GM15510 (cell line): Measurements from ENCODE around the gene KDM8.

Experiments
- POLR2A ChIP-seq: IDR thresholded peaks from 3 replicates; pipeline ENCODE4 v1.6.1; 2011; ENCODE audit warnings: borderline replicate concordance; ENCODE audit not compliant: insufficient read length; ENCODE audit errors: extremely low read depth

KDM8 gene

DNA sequence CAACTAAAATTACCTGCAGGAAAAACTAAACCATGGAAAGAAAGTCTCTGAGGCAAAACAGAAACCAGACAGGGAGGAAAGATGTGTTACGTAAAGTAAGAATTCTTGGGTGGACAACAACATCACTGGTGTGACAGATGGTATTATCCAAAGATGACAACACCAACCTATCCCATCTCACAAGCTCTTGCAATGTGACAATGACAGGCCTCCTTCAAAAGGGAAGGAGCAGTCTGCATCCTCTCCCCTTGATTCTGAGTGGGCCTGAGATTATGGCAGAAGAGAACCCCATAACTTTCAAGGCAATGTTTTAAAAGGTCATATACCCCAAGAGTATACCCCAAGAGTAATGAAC is 17.6 kb upstream of the KDM8 start:
- TF ChIP-seq POLR2A = no peak

DNA sequence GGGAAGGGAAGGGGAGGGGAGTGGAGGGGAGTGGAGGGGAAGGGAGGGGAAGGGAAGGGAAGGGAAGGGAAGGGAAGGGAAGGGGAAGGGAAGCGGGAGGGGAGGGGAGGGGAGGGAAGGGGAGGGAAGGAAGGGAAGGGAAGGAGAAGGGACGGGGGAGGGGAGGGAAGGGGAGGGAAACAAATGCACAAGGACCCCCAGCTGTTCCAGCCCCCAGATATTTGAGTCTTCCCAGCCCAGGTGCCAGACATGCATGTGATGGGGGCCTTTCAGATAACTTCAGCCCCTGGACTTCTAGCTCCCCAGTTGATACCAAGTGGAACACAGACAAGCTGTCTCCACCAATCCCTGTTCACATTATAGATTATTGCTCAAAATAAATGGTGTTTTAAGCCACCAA is 14.7 kb upstream of the KDM8 start:
- no peak for TF ChIP-seq POLR2A

DNA sequence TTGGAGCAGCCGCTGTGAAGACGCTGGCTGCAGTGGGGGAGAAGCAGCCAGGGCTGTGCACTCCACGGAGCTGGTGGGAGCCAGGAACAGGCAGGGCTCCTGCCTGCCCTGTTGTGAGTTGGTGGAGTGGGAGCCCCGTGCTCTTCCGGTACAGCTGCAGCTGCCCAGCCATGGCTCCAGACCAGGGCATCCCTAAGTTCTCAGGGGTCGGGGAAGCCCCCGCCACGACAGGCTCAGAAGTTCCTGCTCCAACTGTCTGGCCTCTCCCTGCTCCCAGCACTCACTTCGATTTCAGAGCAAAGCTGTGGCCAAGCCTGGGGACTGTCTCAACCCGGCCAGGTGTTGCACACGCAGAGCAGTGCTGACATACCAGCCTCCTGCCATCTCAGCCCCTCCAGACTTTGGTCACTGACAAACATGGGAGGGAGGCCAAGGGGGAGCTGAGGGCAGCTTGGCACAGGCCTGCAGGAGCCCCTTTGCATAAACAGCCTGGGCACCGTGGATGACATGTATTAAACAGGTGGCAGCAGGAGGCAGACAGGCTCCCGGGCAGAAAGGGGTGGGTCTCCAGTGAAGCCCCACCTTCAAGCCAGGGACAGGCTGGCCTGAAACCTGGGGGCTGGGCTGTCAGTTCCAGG is 13.9 kb upstream of the KDM8 start:
- no peak for TF ChIP-seq POLR2A

DNA sequence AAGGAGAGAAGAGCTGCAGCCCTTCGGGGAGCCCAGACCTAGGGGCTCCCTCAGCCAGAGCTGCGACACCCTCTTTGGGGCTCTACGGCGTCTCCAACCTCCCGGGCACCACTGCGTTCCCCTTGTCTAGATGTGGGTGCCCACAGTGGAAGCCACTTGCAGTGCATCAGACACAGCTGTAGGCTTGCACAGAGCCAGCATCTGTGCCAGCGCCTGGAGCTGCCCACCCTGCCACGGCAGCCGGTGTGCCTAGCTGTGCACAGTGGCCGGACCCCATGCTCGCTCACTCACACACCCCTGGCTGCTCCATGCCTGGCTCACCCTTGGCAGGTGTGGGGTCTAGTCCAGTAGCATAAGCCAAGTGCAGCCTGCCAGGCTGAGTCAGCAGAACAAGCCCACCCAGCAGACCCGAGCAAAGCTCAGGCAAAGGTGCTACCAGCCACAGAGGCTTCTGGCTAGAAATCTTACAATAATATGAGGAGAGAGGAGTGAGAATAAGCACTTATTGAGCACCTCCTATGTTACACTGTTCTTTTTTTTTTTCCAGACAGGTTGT is 12.9 kb upstream of the KDM8 start:
- TF ChIP-seq POLR2A = no peak

DNA sequence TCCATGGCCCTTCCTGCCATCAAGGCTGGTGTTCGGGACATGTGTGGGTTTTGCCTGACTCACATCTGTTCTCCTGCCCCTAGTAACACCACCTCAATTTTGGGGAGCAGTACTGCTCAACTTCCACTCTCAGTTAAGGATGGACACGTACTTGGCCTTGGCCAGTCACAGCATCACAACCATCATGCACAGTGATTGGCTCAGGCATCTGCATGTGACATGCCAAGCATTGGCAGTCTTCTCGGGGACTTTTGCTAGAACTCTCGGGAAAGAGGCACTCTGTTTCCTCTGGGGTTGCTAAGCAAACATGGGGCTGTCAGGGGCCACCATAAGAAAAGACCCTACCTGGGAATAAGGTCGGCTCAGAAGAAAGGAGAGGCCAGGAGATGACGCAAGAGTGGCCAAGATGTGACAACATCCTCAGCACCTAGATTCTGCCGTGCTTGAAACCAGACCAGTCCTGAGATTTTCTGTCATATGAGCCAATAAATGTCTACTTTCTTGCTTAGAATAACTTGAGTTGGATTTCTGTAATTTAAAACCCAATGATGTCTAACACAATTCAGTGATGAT is 11.9 kb upstream of the KDM8 start:
- TF ChIP-seq POLR2A = no peak

DNA sequence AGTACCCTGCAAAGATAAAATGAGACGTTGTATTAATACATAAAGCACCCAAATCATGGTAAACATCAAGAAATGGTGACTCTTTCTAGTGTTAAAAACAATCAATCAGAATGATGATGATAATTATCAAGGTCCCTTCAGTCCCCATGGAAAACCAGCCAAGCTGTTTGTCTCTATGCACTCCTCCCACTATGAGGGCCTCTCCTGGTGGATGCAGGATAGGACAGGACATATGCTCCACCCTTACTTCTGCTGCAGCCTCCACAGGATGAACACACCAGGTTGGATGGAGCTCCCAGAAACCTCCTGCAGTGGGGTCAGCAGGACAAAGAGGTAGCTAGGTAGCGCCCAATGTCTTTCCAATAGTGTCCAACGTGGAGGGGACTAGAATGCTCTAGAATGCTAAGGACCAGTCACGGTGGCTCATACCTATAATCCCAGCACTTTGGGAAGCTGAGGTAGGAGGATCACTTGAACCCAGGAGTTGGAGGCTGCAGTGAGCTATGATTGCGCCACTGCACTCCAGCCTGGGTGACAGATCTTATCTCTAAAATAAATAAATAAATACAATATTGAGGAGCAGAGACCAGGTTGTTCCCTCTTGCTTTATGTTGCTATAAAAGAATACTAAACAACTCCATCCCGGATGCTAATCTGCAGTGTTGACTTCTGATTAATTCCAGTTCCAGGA is 9.9 kb upstream of the KDM8 start:
- no peak for TF ChIP-seq POLR2A

DNA sequence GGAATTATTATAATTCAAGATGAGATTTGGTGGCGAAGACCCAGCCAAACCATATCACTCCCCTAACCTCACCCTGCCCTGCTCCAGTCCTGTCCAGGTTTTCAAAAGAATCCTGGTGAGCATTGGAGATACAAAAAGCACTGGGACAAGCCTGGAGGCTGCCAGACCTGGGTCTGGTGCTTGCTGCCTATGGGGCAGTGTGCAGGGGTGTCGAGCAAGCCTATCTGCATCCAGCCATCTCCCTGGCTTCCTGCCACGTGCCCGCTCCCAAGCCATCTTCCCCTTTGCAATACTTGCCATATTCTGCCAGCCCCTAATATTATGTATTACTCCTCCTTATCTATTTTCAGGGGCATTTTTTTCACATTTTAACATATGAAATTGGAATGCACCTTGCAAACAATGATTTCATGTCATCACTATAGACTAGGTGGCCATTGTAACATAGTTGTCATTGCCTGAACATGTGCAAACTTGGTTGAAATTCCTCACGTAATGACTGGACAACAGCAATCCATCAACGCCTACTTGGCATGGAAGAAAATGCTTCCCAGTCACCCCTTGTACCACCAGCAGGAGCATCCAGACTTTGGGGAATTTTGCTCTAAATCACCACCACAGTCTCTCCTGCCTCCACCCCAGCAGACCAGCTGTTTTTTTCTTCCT is 8.1 kb upstream of the KDM8 start:
- TF ChIP-seq POLR2A = no peak

DNA sequence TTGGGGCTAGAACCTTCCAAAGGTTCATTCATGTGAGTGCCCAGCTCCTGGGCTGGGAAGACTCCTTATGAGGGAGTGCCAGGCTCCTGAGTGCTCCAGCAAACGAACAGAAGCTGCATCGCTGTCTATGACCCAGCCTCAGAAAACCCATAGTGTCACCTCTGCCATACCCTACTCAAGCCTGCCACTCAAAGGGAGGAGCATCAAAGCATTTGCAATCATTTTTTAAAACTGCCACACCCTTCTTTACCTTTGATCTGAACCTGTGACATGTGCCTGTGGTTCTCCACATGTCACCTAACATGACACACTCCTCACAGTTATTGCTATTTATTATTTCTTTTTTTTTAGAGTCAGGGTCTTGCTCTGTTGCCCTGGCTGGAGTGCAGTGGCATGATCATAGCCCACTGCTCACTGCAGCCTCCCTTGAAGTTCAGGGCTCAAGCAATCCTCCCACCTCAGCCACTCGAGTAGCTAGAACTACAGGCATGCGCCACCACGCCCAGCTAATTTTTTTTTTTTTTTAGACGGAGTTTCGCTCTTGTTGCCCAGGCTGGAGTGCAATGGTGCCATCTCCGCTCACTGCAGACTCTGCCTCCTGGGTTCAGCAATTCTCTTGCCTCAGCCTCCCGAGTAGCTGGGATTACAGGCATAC is 7.3 kb upstream of the KDM8 start:
- TF ChIP-seq POLR2A = no peak

DNA sequence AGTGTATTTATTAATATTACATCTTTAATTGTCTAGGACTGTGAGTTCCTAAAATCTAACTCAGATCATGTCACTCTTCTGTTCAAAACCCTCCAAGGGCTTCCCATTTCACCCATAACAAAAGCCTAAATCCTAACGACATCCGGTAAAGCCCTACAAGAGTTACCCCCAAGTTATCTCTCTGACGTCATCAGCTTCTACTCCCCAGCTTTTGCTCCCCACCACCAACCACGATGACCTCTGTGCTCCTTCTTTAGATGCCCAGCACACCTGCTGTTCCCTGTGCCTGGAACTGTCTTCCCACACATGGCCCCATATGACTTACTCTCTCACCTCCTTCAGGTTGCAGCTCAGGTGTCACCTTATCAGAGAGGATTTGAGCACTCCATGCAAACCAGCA is 6.3 kb upstream of the KDM8 start:
- TF ChIP-seq POLR2A = no peak

DNA sequence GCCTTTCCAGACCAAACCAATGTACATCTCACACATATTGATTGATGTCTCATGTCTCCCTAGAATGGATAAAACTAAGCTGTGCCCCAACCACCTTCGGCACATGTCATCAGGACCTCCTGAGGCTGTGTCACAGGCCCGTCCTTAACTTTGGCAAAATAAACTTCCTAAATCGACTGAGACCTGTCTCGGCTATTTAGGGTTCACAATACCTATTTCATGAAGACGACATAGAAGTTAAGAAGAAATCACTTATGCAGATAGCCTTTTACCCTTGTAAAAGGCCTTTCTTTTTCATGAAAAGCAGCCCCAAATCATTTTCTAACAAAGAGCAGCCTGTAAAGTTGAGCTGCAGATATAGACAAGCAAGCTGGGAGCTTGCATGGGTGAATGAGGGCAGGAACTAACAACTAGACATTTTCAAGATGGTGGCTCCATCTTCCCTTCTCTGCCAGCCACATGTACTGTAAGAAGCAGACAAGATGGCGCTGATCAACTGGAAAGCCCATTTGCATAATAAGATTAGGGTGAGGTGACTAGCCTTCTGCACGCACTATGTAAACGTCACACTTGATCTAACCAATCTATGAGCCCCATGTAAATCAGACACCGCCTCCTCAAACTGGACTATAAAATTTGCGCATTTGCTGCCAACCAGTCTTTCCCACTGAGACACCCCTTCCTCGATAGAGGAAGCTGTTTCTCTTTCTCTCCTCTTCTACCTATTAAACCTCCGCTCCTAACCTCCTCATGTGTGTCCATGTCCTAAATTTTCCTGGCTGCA is 4.7 kb upstream of the KDM8 start:
- no peak for TF ChIP-seq POLR2A

DNA sequence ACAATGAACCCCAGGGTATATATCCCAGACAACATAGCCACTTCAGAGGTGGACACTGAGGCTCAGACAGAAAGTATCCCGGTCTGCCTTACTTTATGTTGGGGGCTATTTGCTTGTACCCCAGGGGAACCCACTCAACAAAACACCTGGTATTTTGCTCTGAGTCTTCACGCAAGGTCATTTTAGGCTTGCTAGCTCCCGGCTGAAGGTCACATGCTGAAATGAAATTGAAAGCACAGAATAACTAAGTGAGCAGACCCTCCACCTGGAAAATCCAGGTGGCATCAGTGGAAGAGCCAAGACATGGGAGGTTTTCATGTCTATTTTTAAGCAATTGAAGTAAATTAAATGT is 4.1 kb upstream of the KDM8 start:
- TF ChIP-seq POLR2A = no peak

DNA sequence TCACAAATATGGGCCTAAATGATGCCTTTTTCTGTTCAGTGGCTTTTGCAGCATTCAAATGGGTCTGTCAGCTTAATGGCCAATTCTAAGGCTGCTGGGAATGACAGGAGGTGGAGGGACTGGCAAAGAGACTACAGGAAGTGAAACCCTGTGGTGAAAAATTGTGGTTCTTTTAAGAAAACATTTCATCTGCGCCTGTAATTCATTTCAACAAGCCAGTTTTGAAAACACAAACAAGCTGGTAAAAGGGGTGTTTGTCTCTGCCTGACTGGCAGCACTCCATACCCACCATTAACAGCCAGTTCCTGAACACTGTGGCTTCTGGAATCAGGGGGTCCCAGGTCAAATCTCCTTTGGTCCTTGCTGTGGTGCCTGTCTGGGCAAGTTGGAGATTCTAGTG is 3.6 kb upstream of the KDM8 start:
- TF ChIP-seq POLR2A = no peak

DNA sequence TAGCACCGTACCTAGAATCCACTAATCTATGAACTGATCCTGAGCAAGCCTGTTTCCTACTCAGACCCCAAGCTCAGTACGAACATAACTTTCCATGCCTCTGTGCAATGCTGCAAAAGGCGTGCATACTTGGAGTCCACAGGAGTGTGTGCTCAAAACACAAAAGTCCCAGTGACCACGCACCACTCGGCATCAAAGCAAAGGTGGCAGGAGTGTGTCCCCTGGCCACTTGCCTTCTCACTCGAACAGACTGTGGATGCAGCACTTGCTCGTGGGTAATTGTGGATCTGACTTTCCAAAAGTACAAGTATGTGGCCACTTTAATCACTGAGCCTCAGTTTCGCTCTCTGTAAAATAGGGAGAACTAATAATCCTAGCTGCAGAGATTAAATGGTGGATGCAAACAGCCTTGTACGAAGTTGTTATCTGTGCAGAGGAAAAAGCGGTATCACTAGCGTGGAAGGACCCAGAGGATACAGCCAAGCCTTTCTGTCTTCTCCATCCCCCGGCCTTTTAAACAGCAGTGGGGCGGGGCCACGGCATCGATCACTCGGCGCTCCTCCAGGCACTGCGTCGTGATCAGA is 311 bp upstream of the KDM8 start:
- TF ChIP-seq POLR2A = no peak

DNA sequence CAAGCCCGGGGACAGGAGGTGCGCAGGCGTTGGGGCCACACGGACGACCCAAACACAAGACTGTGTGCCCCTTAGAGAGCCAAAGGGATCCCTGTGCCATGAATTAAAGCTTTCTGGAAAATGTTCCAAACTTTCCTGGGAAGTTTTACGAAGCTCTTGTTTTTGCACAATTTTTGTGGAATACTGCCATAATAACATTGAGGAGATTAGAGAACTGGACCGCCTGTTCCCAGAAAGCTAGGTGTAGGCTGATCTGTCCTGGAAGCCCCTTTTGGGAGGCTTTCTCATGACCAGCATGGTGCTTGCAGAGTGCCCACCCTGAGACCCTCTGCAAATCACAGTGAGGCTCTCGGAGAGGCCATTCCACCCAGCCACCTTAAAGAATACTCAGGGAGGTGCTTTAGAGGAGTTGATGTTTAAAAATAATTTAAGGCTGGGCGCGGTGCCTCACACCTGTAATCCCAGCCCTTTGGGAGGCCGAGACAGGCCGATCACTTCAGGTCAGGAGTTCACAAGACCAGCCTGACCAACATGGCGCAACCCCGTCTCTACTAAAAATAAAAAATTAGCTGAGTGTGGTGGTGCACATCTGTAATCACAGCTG is 1.1 kb downstream of the KDM8 start:
- TF ChIP-seq POLR2A = no peak

DNA sequence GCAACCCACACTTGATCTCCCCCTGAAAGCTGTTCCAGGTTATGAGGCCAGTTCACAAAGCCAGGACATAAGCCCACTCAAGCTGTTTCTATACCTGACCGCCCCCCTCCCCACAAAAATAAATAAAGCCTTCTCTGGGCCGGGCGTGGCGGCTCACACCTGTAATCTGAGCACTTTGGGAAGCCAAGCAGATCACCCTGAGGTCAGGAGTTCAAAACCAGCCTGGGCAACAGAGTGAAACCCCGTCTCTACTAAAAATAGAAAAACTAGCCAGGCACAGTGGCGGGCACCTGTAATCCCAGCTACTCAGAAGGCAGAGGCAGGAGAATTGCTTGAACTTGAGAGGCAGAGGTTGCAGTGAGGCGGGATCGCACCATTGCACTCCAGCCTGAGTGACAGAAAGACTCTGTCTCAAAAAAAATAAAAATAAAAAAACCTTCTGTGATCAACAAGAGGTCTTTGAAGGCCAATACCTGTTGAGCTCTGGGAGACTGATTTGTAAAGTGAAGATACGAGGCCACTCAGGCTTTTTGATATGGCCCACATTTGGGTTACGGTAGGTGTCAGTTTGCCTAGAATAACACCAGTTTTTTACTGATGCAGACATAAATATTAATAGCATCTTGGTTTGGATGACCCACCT is 2.2 kb downstream of the KDM8 start:
- no peak for TF ChIP-seq POLR2A
